GM12878 (cell line): ENCODE results near the gene TMEM72.

Source experiments
- CEBPB ChIP-seq, 2 experiments: fragments of 150-350 bp in 1 of 2; IDR thresholded peaks; 2 replicates each; pipeline ENCODE4 v1.6.1; 2012 to 2014; ENCODE audit warnings: low read depth in 2 of 2, low read length in 2 of 2, borderline replicate concordance in 1 of 2, inconsistent platforms in 1 of 2
- MLLT1 ChIP-seq: fragments of 450-650 bp; IDR thresholded peaks from 2 replicates; pipeline ENCODE4 v1.6.1; 2016; ENCODE audit warnings: mild to moderate bottlenecking
- MTA2 ChIP-seq: fragments of 450-650 bp; IDR thresholded peaks from 2 replicates; pipeline ENCODE4 v1.6.1; 2016; ENCODE audit warnings: low read depth, mild to moderate bottlenecking, moderate library complexity
- POLR2AphosphoS5 ChIP-seq: IDR thresholded peaks from 2 replicates; pipeline ENCODE4 v1.6.1; 2011; ENCODE audit warnings: mild to moderate bottlenecking, low read length, inconsistent platforms
- TAF1 ChIP-seq: IDR thresholded peaks from 2 replicates; pipeline ENCODE4 v1.6.1; 2011; ENCODE audit warnings: mild to moderate bottlenecking, low read depth, low read length, borderline replicate concordance
- ZBTB33 ChIP-seq: fragments of 450-650 bp; IDR thresholded peaks from 2 replicates; pipeline ENCODE4 v1.6.1; 2017; ENCODE audit warnings: mild to moderate bottlenecking

GRCh38 chr10:44958898-44959246 lies 47.7 kb downstream of the TMEM72 start:
- no peak for TF ChIP-seq POLR2AphosphoS5
- no peak for TF ChIP-seq ZBTB33
- no peak for TF ChIP-seq MTA2
- TF ChIP-seq TAF1 = no peak
- TF ChIP-seq MLLT1 = no peak
- no peak for TF ChIP-seq CEBPB (IDR thresholded peaks at IDR 0.05; ENCODE audit: borderline replicate concordance in 1 of 2, low read depth in 2 of 2, low read length in 2 of 2)
